Neural cell (in vitro differentiated cells): ENCODE measurements around the gene ACAD10. TPM values are rescaled to one million over a fixed set of nuclear protein-coding genes. Genes with fewer than 3 reads are reported as not detected.
"Not testable (repeated sequence)": the region's sequence is repeated elsewhere in the genome, so short reads cannot be mapped to it uniquely, and the experiment has no call there.

Source experiments
- H2AFZ ChIP-seq: fragments of 200-600, 300-800 bp; sonication (generic), shearing (Covaris generic); 2 replicates; pipeline ENCODE4 v1.6.0; 2014; ENCODE audit warnings: low read depth, mild to moderate bottlenecking, antibody characterized with exemption, low read length, moderate library complexity
- H3F3A ChIP-seq: fragments of 200-600 bp; shearing (Covaris generic); 2 replicates; pipeline ENCODE4 v1.6.1; 2016; ENCODE audit warnings: mild to moderate bottlenecking, moderate library complexity, mixed read lengths, antibody characterized with exemption, low read length; ENCODE audit not compliant: insufficient read depth, poor library complexity, severe bottlenecking
- H3K27ac ChIP-seq: fragments of 200-600, 300-800 bp; sonication (generic), shearing (Covaris generic); 2 replicates; pipeline ENCODE4 v1.5.1; 2014; ENCODE audit warnings: mild to moderate bottlenecking, low read length, moderate library complexity
- H3K27me3 ChIP-seq: fragments of 300-800, 200-600 bp; sonication (generic), shearing (Covaris generic); 2 replicates; pipeline ENCODE4 v1.6.0; 2014; ENCODE audit warnings: mild to moderate bottlenecking, low read depth, low read length, moderate library complexity; ENCODE audit not compliant: insufficient read depth
- H3K36me3 ChIP-seq: fragments of 300-800, 200-600 bp; sonication (generic), shearing (Covaris generic); 2 replicates; pipeline ENCODE4 v1.5.1; 2014; ENCODE audit warnings: mild to moderate bottlenecking, antibody characterized with exemption, low read length, moderate library complexity; ENCODE audit not compliant: insufficient read depth
- H3K4me2 ChIP-seq: fragments of 300-800, 200-600 bp; sonication (generic), shearing (Covaris generic); 2 replicates; pipeline ENCODE4 v1.6.0; 2014; ENCODE audit warnings: mild to moderate bottlenecking, low read length
- H3K4me3 ChIP-seq: fragments of 300-800, 200-600 bp; sonication (generic), shearing (Covaris generic); 2 replicates; pipeline ENCODE4 v1.5.1; 2014; ENCODE audit warnings: mild to moderate bottlenecking, low read length, moderate library complexity
- H3K79me2 ChIP-seq: fragments of 200-600 bp; shearing (Covaris generic); replicated peaks from 2 replicates; pipeline ENCODE4 v1.6.0; 2014; ENCODE audit warnings: mild to moderate bottlenecking, low read length, moderate library complexity; ENCODE audit not compliant: insufficient read depth
- H3K9ac ChIP-seq: fragments of 300-800, 200-600 bp; sonication (generic), shearing (Covaris generic); 2 replicates; pipeline ENCODE4 v1.6.1; 2016; ENCODE audit warnings: mild to moderate bottlenecking, low read length, mixed read lengths
- H3K9me2 ChIP-seq: fragments of 200-600 bp; shearing (Covaris generic); 2 replicates; pipeline ENCODE4 v1.6.1; 2016; ENCODE audit warnings: mild to moderate bottlenecking, low read length, mixed read lengths; ENCODE audit not compliant: insufficient read depth
- H3K9me3 ChIP-seq: fragments of 200-600, 300-800 bp; sonication (generic), shearing (Covaris generic); 2 replicates; pipeline ENCODE4 v1.6.1; 2016; ENCODE audit warnings: mild to moderate bottlenecking, mixed run types, low read length, moderate library complexity, mixed read lengths
- H4K20me1 ChIP-seq: fragments of 200-600 bp; shearing (Covaris generic); 2 replicates; pipeline ENCODE4 v1.6.1; 2016; ENCODE audit warnings: mild to moderate bottlenecking, mixed run types; ENCODE audit not compliant: insufficient read depth
- EP300 ChIP-seq: fragments of 450-650 bp; conservative IDR thresholded peaks from 2 replicates; pipeline ENCODE4 v1.6.1; 2014; ENCODE audit warnings: antibody characterized with exemption, mild to moderate bottlenecking, moderate library complexity; ENCODE audit not compliant: poor library complexity, severe bottlenecking
- EZH2 ChIP-seq: fragments of 200-600, 300-800 bp; shearing (Covaris generic), sonication (generic); IDR thresholded peaks from 2 replicates; pipeline ENCODE4 v1.6.1; 2014; ENCODE audit warnings: antibody characterized with exemption, low read length, borderline replicate concordance, mild to moderate bottlenecking; ENCODE audit not compliant: insufficient read depth, poor library complexity, severe bottlenecking
- MXI1 ChIP-seq: fragments of 450-650 bp; conservative IDR thresholded peaks from 2 replicates; pipeline ENCODE4 v1.6.1; 2014; ENCODE audit warnings: antibody characterized with exemption, mild to moderate bottlenecking; ENCODE audit not compliant: poor library complexity, severe bottlenecking
- POLR2AphosphoS5 ChIP-seq: IDR thresholded peaks from 2 replicates; pipeline ENCODE4 v1.6.1; 2012
- RAD21 ChIP-seq: fragments of 450-650 bp; conservative IDR thresholded peaks from 2 replicates; pipeline ENCODE4 v1.6.1; 2014; ENCODE audit warnings: antibody characterized with exemption, mild to moderate bottlenecking, moderate library complexity
- SMC3 ChIP-seq: fragments of 450-650 bp; conservative IDR thresholded peaks from 2 replicates; pipeline ENCODE4 v1.6.1; 2014; ENCODE audit warnings: antibody characterized with exemption, mild to moderate bottlenecking, moderate library complexity; ENCODE audit not compliant: poor library complexity
- TAF1 ChIP-seq: IDR thresholded peaks from 2 replicates; pipeline ENCODE4 v1.6.1; 2012; ENCODE audit warnings: low read depth
- polyA plus RNA-seq: library from polyadenylated mRNA; depleted of rRNA; stranded (reverse); fragments of >200 nt; gene quantifications from 2 replicates; pipeline ENCODE4 v1.2.3, GENCODE V29; 2014
- TF ChIP-seq, protein P1 (sequence below): IDR thresholded peaks from 2 replicates; pipeline ENCODE4 v1.6.1; 2012; ENCODE audit warnings: borderline replicate concordance
- TF ChIP-seq, protein P2 (sequence below): fragments of 450-650 bp; IDR thresholded peaks from 2 replicates; pipeline ENCODE4 v1.5.1; 2014; ENCODE audit warnings: antibody characterized with exemption, mild to moderate bottlenecking, moderate library complexity; ENCODE audit not compliant: poor library complexity, severe bottlenecking

The ACAD10 gene
- polyA plus RNA-seq, 1 donor from 2014 or later = 25.7 TPM

DNA sequence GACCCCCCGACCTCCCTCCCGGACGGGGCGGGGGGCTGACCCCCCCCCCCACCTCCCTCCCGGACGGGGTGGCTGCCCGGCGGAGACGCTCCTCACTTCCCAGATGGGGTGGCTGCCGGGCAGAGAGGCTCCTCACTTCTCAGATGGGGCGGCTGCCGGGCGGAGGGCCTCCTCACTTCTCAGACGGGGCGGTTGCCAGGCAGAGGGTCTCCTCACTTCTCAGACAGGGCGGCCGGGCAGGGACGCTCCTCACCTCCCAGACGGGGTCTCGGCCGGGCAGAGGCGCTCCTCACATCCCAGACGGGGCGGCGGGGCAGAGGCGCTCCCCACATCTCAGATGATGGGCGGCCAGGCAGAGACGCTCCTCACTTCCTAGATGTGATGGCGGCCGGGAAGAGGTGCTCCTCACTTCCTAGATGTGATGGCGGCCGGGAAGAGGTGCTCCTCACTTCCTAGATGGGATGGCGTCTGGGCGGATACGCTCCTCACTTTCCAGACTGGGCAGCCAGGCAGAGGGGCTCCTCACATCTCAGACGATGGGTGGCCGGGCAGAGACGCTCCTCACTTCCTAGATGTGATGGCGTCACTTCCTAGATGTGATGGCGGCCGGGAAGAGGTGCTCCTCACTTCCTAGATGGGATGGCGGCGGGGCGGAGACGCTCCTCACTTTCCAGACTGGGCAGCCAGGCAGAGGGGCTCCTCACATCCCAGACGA lies 38.0 kb downstream of the ACAD10 start:
- not testable (repeated sequence) for H3K36me3 ChIP-seq, H3K27me3 ChIP-seq, H3K79me2 ChIP-seq, H3K27ac ChIP-seq, H3K9ac ChIP-seq, H3K9me2 ChIP-seq, H3K9me3 ChIP-seq, H3K4me2 ChIP-seq, H2AFZ ChIP-seq, H4K20me1 ChIP-seq, H3K4me3 ChIP-seq, H3F3A ChIP-seq

DNA sequence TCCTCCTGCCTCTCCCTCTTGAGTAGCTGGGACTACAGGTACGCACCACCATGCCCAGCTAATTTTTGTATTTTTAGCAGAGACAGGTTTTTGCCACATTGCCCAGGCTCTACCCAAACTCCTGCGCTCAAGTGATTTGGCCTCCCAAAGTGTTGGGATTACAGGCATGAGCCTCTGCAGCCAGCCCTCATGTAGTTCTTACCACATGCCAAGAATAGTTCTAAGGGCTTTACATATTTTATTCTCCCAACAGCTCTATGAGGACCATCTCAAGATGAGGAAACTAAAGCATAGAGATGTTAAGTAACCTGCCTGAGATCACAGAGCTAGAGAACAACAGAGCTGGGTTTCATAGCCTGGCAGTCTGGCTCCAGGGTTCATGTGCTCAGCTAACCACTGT lies 42.9 kb downstream of the ACAD10 start:
- Histone ChIP-seq H3F3A (no peaks in the 10 kb centered on the region), H3K79me2 (no peaks in the 10 kb centered on the region), H3K27ac (no peak overlapping the region), H3K27me3 (no peaks in the 10 kb centered on the region), H3K9ac (no peak overlapping the region), H3K4me3 (no peak overlapping the region), H3K9me3 (no peaks in the 10 kb centered on the region), H2AFZ (no peak overlapping the region), H3K36me3 (no peaks in the 10 kb centered on the region), H3K4me2 (no peak overlapping the region), H4K20me1 (no peaks in the 10 kb centered on the region), H3K9me2 (no peaks in the 10 kb centered on the region)
- no peak for TF ChIP-seq MXI1

DNA sequence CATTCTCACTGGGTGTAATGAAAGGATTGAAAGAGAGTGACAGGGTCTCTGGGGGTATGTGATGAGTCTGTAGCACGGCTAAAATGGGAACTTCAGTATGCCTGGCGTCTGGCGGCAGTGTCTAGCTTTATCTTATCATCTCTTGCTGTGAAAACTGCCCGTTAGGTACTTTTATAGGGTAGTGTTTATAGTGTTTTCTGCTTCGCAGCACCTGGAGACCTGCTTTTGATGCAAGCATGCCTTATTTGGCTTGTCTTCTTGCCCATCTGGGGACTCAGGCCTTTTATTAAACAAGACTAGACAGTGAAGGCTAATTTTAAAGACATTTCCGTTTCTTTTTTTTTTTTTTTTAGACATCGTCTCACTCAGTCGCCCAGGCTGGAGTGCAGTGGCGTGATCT lies 44.6 kb downstream of the ACAD10 start:
- Histone ChIP-seq H3K4me2 (no peak overlapping the region), H3K9ac (no peak overlapping the region), H4K20me1 (no peaks in the 10 kb centered on the region), H3F3A (no peaks in the 10 kb centered on the region), H3K36me3 (no peaks in the 10 kb centered on the region), H3K9me2 (no peaks in the 10 kb centered on the region), H3K9me3 (no peaks in the 10 kb centered on the region), H3K79me2 (no peaks in the 10 kb centered on the region), H3K4me3 (no peak overlapping the region), H3K27me3 (no peaks in the 10 kb centered on the region), H2AFZ (no peak overlapping the region), H3K27ac (no peak overlapping the region)
- TF ChIP-seq MXI1 (no peak), EP300 (no peak), RAD21 (no peak), EZH2 (no peak), POLR2AphosphoS5 (no peak), SMC3 (no peak), TAF1 (no peak)
- TF ChIP-seq, protein P1, sequence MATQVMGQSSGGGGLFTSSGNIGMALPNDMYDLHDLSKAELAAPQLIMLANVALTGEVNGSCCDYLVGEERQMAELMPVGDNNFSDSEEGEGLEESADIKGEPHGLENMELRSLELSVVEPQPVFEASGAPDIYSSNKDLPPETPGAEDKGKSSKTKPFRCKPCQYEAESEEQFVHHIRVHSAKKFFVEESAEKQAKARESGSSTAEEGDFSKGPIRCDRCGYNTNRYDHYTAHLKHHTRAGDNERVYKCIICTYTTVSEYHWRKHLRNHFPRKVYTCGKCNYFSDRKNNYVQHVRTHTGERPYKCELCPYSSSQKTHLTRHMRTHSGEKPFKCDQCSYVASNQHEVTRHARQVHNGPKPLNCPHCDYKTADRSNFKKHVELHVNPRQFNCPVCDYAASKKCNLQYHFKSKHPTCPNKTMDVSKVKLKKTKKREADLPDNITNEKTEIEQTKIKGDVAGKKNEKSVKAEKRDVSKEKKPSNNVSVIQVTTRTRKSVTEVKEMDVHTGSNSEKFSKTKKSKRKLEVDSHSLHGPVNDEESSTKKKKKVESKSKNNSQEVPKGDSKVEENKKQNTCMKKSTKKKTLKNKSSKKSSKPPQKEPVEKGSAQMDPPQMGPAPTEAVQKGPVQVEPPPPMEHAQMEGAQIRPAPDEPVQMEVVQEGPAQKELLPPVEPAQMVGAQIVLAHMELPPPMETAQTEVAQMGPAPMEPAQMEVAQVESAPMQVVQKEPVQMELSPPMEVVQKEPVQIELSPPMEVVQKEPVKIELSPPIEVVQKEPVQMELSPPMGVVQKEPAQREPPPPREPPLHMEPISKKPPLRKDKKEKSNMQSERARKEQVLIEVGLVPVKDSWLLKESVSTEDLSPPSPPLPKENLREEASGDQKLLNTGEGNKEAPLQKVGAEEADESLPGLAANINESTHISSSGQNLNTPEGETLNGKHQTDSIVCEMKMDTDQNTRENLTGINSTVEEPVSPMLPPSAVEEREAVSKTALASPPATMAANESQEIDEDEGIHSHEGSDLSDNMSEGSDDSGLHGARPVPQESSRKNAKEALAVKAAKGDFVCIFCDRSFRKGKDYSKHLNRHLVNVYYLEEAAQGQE = no peak
- TF ChIP-seq, protein P2, sequence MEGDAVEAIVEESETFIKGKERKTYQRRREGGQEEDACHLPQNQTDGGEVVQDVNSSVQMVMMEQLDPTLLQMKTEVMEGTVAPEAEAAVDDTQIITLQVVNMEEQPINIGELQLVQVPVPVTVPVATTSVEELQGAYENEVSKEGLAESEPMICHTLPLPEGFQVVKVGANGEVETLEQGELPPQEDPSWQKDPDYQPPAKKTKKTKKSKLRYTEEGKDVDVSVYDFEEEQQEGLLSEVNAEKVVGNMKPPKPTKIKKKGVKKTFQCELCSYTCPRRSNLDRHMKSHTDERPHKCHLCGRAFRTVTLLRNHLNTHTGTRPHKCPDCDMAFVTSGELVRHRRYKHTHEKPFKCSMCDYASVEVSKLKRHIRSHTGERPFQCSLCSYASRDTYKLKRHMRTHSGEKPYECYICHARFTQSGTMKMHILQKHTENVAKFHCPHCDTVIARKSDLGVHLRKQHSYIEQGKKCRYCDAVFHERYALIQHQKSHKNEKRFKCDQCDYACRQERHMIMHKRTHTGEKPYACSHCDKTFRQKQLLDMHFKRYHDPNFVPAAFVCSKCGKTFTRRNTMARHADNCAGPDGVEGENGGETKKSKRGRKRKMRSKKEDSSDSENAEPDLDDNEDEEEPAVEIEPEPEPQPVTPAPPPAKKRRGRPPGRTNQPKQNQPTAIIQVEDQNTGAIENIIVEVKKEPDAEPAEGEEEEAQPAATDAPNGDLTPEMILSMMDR = no peak
